RWPE1 (cell line): ENCODE data around the gene ADCY2.

ENCODE experiments used
- CTCF ChIA-PET: fragments of 350-600 bp; sonication (Branson Sonifier 250); formaldehyde crosslinking; extraction: SDS; loops from one replicate; lab custom pipeline; 2021; lab: Yijun Ruan, JAX
- POLR2A ChIA-PET: fragments of 400-600 bp; formaldehyde crosslinking; extraction: SDS; loops from one replicate; lab custom pipeline; 2020; ENCODE audit warnings: antibody characterized with exemption; ENCODE audit not compliant: low non-redundant PET; lab: Yijun Ruan, JAX
- DNase-seq: peaks from one replicate; pipeline ENCODE4 v3.0.0; 2012; ENCODE audit warnings: low spot score
- H3K27ac ChIP-seq: fragments of 450-650 bp; 2 replicates; pipeline ENCODE4 v1.5.1; 2017
- CTCF ChIP-seq: fragments of 450-650 bp; conservative IDR thresholded peaks from 2 replicates; pipeline ENCODE4 v1.5.1; 2017; ENCODE audit warnings: low read depth, mild to moderate bottlenecking

The ADCY2 gene

GRCh38 chr5:7634837-7635236 is 238.9 kb downstream of the ADCY2 start:
- TF ChIP-seq CTCF, result no peak
- no peak overlapping the region for H3K27ac ChIP-seq
- no peak for DNase-seq
- CTCF ChIA-PET, result no interaction called here
- POLR2A ChIA-PET, result no interaction called here

GRCh38 chr5:7638456-7638855 is 242.5 kb downstream of the ADCY2 start:
- ChIA-PET CTCF (no interaction called here), POLR2A (no interaction called here)
- H3K27ac ChIP-seq, result no peak overlapping the region
- no peak for DNase-seq
- TF ChIP-seq CTCF, result no peak

- TF ChIP-seq CTCF, result no peak
- DNase-seq, result no peak
- H3K27ac ChIP-seq, result no peak overlapping the region
- ChIA-PET POLR2A (no interaction called here), CTCF (no interaction called here)
Measured at GRCh38 chr5:7642029-7642428, 246.1 kb downstream of the ADCY2 start.

GRCh38 chr5:7644723-7645122 is 248.8 kb downstream of the ADCY2 start:
- POLR2A ChIA-PET, result no interaction called here
- DNase-seq, result no peak
- no peak for TF ChIP-seq CTCF
- CTCF ChIA-PET, result no interaction called here
- no peak overlapping the region for H3K27ac ChIP-seq

- no peak overlapping the region for H3K27ac ChIP-seq
- ChIA-PET POLR2A (no interaction called here), CTCF (no interaction called here)
- TF ChIP-seq CTCF, result no peak
- DNase-seq, result no peak
Measured at GRCh38 chr5:7650755-7651154, 254.8 kb downstream of the ADCY2 start.

GRCh38 chr5:7653046-7653445 is 257.1 kb downstream of the ADCY2 start:
- no peak overlapping the region for H3K27ac ChIP-seq
- no peak for TF ChIP-seq CTCF
- POLR2A ChIA-PET, result no interaction called here
- CTCF ChIA-PET, result no interaction called here
- no peak for DNase-seq

GRCh38 chr5:7657153-7657552 is 261.2 kb downstream of the ADCY2 start:
- ChIA-PET CTCF (no interaction called here), POLR2A (no interaction called here)
- DNase-seq, result no peak
- H3K27ac ChIP-seq, result no peak overlapping the region
- no peak for TF ChIP-seq CTCF
